ENCODE data around the gene ASTN2. TPM values are rescaled to one million over a fixed set of nuclear protein-coding genes. Genes with fewer than 3 reads are reported as not detected.
"Not testable (repeated sequence)": the region's sequence is repeated elsewhere in the genome, so short reads cannot be mapped to it uniquely, and the experiment has no call there.

ASTN2 gene
- polyA plus RNA-seq, 3 donors: 17.2 to 17.5 (median 17.5) TPM

DNA sequence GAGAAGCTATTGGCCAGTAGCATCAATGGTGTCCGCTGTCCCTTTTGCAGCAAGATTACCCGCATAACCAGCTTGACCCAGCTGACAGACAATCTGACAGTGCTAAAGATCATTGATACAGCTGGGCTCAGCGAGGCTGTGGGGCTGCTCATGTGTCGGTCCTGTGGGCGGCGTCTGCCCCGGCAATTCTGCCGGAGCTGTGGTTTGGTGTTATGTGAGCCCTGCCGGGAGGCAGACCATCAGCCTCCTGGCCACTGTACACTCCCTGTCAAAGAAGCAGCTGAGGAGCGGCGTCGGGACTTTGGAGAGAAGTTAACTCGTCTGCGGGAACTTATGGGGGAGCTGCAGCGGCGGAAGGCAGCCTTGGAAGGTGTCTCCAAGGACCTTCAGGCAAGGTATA, 717.0 kb downstream of the ASTN2 start:
- DNase-seq (ENCODE audit: extremely low read depth in 1 of 11, low read depth in 9 of 11, low spot score in 4 of 11): no peak

DNA sequence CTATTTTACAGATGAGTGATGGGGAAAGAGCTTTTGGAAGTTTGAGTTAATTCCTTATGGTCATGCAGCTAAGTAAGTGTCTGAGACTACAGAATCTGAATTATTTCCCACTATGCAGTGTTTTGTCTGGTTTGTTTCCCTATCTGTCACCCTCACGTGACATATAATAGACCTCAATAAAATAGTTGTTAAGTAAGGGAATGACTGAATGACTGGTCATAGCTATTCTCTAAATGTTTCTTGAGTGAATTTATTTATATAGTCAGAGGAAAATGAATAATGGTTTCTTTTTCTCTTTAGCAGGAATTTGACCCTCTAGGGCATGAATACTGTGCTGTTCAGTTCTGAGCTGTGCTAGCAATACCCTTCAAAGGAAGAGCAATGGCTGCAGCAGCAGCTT, 717.5 kb downstream of the ASTN2 start:
- no peak for DNase-seq (ENCODE audit: extremely low read depth in 1 of 11, low read depth in 9 of 11, low spot score in 4 of 11)

DNA sequence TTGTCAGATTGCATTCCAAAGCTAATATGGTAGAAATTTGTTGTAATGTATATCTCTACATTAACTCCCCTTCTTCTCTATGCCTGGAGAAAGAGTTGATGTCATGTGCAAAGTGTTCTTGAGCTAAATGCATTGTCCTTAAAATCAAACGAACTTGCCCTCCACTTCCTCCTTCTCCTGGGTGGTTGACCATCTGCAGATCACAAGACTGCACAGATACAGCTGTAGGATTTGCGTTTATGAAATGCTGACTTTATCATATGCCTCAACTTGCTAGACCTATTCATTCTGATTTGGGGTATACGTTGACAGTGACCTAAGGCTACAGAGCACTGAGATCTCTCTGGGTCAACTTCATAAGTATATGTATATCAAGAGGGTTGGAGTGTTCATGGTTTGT, 719.4 kb downstream of the ASTN2 start:
- no peak for DNase-seq (ENCODE audit: extremely low read depth in 1 of 11, low read depth in 9 of 11, low spot score in 4 of 11)

DNA sequence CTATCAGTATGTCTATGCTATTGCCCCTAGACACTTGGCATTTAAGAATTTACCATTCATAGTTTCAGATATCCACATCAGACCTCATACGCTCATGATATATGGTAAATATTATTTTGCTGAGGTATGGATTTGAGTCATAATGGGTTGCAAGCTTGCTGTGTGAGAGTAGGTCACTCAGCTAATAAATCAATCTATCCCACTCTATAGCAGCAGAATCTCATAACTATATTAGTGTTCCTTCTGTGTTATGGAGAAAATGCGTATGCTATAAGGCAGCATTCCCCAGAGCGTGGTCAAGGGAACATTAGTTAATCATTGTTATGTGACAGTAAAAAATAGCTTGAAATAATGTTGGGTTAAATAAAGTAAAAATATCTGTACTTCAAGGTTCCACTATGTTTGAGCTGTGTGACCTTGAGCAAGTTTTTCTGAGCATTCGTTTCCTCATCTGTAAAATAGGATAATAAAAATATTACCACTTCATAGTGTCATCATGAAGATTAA, 720.0 kb downstream of the ASTN2 start:
- no peak for DNase-seq (ENCODE audit: extremely low read depth in 1 of 11, low read depth in 9 of 11, low spot score in 4 of 11)

DNA sequence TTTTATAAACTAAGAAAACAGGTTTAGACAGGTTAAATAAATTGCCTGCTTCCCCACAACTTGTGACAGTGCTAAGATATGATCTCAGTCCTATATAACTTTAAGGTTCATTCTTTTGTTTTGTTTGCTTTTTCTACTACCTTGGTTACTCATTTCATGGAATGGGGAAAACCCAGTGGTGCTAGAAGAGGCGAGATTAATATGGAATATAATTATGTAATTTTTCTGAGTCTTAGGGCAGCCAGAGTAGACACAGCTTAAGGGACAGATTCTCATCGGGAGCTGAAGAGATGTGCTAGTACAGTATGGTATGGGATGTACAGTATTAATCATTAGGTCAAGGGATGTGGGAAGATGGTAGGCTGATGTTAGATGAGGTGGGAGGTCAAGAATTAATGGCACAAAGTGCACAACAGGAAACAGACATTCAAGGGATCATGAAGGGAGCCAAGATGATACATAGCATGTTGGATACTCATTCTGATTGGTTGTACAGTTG, 721.6 kb downstream of the ASTN2 start:
- DNase-seq (ENCODE audit: extremely low read depth in 1 of 11, low read depth in 9 of 11, low spot score in 4 of 11): no peak

DNA sequence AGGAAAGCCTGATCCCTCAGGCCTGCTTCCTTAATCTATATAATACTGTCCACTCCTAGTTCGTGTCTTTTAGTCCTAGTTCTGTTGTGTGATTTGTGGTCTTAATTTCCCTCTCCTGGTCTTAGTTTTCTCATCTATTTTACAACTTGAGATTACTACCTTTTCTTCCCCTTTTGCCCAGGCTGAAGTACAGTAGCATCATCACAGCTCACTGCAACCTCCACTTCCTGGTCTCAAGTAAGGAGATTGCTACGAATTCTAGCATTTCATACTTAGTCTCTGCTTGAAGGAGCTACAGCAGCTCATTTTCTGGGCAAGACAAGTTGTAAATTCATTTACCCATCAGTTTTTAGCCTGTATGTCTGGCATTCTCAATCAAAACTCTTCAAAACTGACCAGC, 722.2 kb downstream of the ASTN2 start:
- no peak for DNase-seq (ENCODE audit: extremely low read depth in 1 of 11, low read depth in 9 of 11, low spot score in 4 of 11)

DNA sequence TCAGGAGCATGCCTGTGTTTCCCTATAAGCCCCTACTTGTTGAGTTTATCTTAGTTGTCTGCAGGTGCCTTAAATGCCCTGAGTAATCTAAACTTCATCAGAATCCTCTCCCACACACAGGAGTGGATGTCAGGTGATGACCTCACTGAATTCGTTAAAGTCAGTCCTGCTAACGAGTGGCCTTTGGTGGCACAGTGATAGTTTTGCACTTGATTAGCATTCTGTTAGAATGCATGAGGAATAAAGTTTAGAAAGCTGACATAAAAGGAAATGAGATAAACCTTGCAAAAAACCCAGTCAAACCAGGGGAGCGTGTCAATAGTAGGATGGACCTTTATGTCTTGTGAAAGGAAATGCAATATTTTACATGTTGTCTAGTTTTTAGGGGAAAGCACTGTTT, 723.2 kb downstream of the ASTN2 start:
- DNase-seq (ENCODE audit: extremely low read depth in 1 of 11, low read depth in 9 of 11, low spot score in 4 of 11): no peak

DNA sequence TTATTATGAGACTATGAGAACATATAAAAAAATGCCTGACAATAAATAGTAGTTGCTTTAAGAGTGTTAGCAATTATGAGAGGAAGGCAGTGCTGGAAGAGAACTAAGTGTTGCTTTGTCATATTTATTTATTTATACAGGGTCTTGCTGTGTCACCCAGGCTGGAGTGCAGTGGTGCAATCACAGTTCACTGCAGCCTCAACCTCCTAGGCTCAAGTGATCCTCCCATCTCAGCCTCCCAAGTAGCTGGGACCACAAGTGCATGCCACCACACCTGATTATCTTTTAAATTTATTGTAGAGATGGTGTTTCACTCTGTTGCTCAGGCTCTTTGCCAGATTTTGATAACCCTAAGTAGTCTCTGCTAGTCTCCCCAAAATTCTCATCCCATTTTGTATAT, 724.1 kb downstream of the ASTN2 start:
- DNase-seq (ENCODE audit: extremely low read depth in 1 of 11, low read depth in 9 of 11, low spot score in 4 of 11): not testable (repeated sequence)

DNA sequence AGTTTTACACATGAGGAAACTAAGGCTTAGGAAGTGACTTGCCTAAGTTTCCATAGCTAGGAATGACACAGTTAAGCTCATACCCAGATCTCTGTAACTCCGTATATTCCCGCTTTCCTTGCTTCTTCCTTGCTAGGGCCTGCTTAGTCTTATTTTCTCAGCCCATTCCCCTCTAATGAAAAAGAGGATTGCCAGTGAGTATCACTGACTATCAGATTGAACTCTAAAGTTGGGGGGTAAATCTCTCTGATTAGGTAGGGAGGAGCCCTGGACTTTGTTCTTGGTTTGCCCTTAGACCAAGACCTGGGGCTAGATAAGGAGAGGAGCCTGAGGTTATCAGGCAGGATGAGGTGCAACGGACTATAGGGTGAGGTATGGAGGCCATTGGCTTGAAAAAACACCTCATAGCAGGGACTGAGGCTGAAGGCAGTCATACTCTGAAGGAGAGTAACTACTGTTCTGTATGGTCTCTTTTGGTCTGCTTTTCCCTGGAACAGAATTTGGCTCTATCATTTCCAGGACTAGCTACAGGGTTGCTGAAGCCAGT, 725.3 kb downstream of the ASTN2 start:
- no peak for DNase-seq (ENCODE audit: extremely low read depth in 1 of 11, low read depth in 9 of 11, low spot score in 4 of 11)

DNA sequence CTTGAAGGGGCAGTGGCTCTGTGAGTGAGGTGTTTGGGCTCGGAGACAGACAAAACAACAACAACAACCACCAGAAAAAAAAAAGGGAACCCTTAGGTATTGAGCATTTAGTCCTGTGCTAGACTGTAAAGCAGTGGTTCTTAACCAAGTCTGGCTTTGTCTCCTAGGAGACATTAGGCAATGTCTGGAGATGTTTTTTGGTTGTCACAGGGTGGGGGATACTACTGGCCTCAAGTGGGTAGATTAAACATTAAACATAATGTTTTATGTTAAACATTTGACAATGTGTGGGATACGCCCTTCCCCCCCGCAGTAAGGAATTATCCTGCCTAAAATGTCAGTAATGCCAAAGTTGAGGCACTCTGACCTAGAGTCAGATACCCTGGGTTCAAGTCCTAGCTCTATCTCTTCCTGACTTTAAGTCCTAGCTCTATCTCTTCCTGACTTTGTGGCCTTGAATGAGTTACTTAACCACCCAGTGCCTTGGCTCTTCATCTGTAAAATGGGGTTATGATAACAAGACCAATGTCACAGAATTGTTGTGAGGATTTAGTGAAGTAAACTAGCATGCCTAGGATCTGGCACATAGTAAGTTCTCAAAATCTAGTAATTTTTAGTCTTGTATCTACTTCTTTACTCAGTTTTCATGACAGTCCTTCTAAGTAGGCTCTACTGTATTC, 725.9 kb downstream of the ASTN2 start:
- no peak for DNase-seq (ENCODE audit: extremely low read depth in 1 of 11, low read depth in 9 of 11, low spot score in 4 of 11)

DNA sequence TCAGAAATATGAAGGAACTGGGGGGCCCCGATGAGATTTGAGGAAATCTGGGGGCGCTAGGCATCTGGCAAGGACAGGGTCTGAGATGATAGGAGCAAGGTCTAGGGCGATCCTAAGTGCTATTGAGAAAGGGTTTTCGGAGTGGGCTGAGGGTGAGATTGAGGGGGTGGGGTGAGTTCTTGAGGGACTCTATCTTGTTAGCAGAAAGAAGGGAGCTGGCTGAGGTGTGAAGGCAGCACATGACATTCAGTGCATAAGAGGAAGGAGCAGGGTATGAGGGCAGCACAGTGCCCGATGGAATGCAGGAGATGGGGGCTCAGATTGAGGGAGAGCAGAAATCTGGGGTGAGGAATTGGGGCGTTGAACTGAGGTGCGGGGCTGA, 727.1 kb downstream of the ASTN2 start:
- no peak for DNase-seq (ENCODE audit: extremely low read depth in 1 of 11, low read depth in 9 of 11, low spot score in 4 of 11)

DNA sequence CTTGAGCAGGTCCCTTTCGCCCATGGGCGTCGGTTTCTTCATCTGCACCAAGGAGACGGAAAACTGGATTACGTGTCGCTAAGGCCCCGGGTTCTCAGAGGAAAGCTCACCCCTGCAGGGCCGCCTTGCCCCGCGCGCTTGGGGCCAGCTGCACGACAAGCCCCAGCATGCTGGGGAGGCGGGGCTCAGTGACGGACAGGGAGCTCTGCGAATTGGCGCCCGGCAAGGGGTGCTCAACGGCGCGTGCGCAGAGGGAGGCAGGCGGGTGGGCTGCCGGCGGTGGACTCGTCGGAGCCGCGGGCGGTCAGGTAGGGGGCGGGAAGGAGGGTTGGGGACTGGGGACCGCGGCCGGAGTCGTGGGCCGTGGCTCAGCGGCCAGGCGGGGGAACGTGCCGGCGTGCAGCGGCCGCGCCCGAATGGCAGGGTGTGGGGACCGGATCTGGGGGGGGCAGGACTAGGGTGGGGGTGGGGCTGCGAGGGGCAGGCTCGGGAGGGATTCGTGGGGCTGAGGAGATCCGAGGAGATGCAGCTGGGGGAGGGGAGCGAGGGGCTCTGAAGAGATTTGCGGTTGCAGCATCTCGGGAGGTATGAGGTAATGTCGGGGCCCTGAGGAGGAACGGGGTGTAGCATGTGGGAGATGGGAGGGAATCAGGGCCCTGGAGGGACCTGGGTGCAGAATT, 727.6 kb downstream of the ASTN2 start, which contains the start of gene TRIM32:
TSS of gene TRIM32 (plus strand) at position 232 of the 680 bp plus-strand sequence. CDS start 10,438 bp downstream, outside the sequence.
- peak; percentile 62 to 90 (median 85) for DNase-seq (ENCODE audit: extremely low read depth in 1 of 11, low read depth in 9 of 11, low spot score in 4 of 11)

DNA sequence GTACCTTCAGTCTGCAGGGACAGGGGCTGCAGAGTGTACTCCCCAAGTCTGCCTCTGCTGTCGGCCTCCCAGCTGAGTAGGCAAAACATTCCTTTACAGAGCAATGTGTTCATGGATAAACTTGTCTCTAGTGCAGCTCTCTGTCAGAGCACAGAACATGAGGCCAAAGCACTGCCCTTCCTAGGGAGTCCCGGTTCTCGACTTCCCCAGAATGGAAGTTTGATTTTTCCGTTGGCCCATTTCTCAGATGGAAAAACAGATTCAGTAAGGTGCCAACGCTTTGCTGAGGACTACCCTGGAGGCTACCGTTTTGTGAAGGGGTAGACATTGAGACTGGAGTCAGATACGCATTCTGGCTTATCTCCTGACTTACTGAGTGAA, 728.2 kb downstream of the ASTN2 start:
- DNase-seq (ENCODE audit: extremely low read depth in 1 of 11, low read depth in 9 of 11, low spot score in 4 of 11): no peak

DNA sequence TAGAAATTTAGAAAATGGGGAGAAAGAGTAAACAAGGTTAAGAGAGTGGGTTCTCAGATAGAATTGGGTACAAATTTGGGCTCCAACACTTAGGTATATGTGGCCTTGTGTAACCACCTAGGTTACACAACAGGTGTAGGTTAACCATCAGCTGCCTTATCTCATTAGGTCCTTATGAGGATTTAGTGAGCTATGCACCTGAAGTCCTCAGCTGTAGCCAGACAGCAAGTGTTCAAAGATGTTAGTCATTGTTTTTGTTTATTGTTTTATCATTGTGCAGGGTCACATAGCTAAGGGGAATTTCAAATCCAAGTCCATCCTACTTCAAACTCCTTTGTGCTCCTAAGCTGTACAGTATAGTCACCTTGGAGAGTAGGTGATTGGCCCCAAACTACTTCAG, 728.7 kb downstream of the ASTN2 start:
- no peak for DNase-seq (ENCODE audit: extremely low read depth in 1 of 11, low read depth in 9 of 11, low spot score in 4 of 11)

DNA sequence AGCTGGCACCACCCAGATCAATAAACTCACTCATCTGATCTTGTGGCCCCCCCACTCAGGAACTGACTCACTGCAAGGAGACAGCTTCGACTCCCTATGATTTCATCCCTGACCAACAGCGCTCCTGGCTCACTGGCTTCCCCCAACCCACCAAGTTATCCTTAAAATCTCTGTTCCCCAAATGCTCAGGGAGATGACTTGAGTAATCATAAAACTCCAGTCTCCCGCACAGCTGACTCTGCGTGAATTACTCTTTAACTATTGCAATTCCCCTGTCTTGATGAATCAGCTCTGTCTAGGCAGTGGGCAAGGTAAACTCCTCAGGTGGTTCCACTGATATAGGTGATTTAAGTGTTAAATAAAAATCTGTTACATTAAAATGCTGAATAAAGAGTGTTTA, 729.7 kb downstream of the ASTN2 start:
- DNase-seq (ENCODE audit: extremely low read depth in 1 of 11, low read depth in 9 of 11, low spot score in 4 of 11): no peak

DNA sequence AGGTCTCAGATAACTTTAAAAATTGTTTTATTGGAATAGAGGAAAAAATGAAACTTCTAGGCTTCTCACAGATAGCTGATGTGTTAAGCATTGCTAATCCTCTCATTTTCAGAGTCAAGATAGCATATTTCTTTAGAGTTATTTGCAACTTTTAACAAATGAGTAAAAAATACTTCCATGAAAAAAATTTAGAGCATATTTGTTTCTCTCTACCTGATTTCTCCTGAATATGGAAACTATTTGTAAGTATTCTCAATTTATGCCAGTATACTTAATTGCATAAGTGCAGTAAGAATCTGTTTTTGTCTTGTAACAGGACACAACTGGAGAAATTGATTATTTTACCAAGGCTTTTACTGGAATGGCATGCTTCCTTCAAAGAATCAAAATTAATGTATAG, 731.3 kb downstream of the ASTN2 start:
- DNase-seq (ENCODE audit: extremely low read depth in 1 of 11, low read depth in 9 of 11, low spot score in 4 of 11): no peak

DNA sequence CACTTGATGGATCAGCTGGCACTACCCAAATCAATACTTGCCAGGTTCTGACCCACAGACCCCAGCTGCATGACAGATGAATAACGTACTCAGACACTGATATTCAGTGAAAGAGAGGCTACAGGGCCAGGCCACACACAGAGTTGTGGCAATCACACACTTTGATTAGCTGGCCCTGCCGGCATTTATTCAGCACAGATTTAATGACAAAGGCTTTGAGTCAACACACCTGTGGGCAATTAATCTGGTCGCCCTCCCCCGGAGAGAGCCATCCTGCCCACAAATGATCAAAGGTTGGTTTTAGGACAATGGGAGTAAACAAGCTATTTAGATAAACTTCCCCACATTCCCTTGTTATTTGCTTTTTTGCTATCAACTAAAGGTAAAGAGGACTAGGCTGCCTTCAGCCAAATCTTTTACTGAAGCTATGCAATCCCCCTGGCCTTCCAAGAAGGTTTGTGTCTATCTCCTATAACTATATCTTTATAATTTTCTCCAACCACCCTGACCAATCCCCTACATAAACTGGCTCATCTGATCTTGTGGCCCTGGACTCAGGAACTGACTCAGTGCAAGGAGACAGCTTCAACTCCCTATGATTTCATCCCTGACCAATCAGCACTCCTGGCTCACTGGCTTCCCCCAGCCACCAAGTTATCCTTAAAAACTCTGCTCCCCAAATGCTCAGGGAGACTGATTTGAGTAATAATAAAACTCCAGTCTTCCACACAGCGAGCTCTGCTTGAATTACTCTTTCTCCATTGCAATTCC, 740.5 kb downstream of the ASTN2 start:
- DNase-seq (ENCODE audit: extremely low read depth in 1 of 11, low read depth in 9 of 11, low spot score in 4 of 11): no peak

DNA sequence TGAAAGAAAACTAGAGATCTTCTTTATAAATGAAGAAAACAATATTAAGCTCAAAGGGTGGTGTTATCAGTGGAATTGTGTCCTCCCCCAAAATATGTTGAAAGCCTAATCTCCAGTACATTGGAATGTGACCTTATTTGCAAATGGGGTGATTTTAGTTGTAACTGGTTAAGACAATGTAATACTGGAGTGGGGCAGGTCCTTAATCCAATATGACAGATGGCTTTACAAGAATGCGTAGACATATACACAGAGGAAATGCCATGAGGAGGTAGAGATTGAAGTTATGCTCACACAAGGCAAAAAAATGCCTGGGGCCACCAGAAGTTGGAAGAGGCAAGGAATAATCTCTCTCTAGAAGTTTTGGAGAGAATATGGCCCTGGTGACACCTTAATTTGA, 741.5 kb downstream of the ASTN2 start:
- DNase-seq (ENCODE audit: extremely low read depth in 1 of 11, low read depth in 9 of 11, low spot score in 4 of 11): no peak

DNA sequence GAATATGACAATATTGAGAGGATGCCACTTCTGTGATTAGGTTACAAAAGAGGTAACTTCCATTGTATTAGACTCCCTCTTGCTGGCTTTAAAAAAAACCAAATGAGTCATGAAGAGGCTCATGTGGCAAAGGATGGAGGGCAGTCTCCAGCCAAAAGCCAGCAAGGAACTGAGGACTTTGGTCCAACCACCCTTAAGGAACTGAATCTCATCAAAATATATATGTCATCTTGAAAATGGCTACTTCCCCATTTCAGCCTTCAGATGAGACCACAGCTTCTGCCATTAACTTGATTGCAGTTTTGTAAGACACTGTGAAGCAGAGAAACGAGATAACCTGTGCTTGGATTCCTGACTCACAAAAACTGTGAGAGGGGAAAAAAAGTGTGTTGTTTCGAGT, 743.3 kb downstream of the ASTN2 start:
- no peak for DNase-seq (ENCODE audit: extremely low read depth in 1 of 11, low read depth in 9 of 11, low spot score in 4 of 11)
